Smooth muscle cell (in vitro differentiated cells): ENCODE data around the gene C16orf78. TPM values are rescaled to one million over a fixed set of nuclear protein-coding genes. Genes with fewer than 3 reads are reported as not detected.
A peak's percentile ranks its signal among the peaks of the same experiment; 100 is the strongest.

Experiments
- DNase-seq: peaks from one replicate; lab custom pipeline; 2025; ENCODE audit not compliant: unreplicated experiment; lab: John Stamatoyannopoulos, UW
- H2AFZ ChIP-seq: fragments of 200-600 bp; sonication (generic); 2 replicates; pipeline ENCODE4 v1.6.0; 2016; ENCODE audit warnings: antibody characterized with exemption, low read depth, mild to moderate bottlenecking
- H3F3A ChIP-seq: fragments of 200-600 bp; sonication (generic); 2 replicates; pipeline ENCODE4 v1.6.0; 2017; ENCODE audit warnings: antibody characterized with exemption, low read depth
- H3K27ac ChIP-seq: fragments of 200-600 bp; sonication (generic); 2 replicates; pipeline ENCODE4 v1.5.1; 2016; ENCODE audit warnings: low read depth, mild to moderate bottlenecking
- H3K27me3 ChIP-seq: fragments of 200-600 bp; sonication (generic); 2 replicates; pipeline ENCODE4 v1.6.1; 2016; ENCODE audit warnings: low read depth, mild to moderate bottlenecking
- H3K36me3 ChIP-seq: fragments of 200-600 bp; sonication (generic); 2 replicates; pipeline ENCODE4 v1.5.1; 2016; ENCODE audit warnings: low read depth
- H3K4me1 ChIP-seq: fragments of 200-600 bp; sonication (generic); 2 replicates; pipeline ENCODE4 v1.5.1; 2016; ENCODE audit warnings: low read depth
- H3K4me2 ChIP-seq: fragments of 200-600 bp; sonication (generic); 2 replicates; pipeline ENCODE4 v1.6.0; 2016; ENCODE audit warnings: mild to moderate bottlenecking
- H3K4me3 ChIP-seq: fragments of 200-600 bp; sonication (generic); 2 replicates; pipeline ENCODE4 v1.5.1; 2016; ENCODE audit warnings: mild to moderate bottlenecking
- H3K79me2 ChIP-seq: fragments of 200-600 bp; sonication (generic); 2 replicates; pipeline ENCODE4 v1.6.0; 2016; ENCODE audit warnings: low read depth, mild to moderate bottlenecking
- H3K9ac ChIP-seq: fragments of 200-600 bp; sonication (generic); 2 replicates; pipeline ENCODE4 v1.6.0; 2016; ENCODE audit warnings: low read depth
- H3K9me3 ChIP-seq: fragments of 200-600 bp; sonication (generic); replicated peaks from 2 replicates; pipeline ENCODE4 v1.5.1; 2016; ENCODE audit warnings: low read depth
- H4K20me1 ChIP-seq: fragments of 200-600 bp; sonication (generic); 2 replicates; pipeline ENCODE4 v1.6.0; 2016; ENCODE audit warnings: low read depth
- WGBS: methylation state at CpG from one replicate; pipeline ENCODE4 v1.1.7; 2016; ENCODE audit warnings: low lambda C conversion rate; 5-methylcytosine and 5-hydroxymethylcytosine counted together
- polyA plus RNA-seq: library from polyadenylated mRNA; unstranded; fragments of >200 nt; fragmentation: Nextera tagmentation; extraction: Ambion mirVana; gene quantifications from 2 replicates; pipeline ENCODE4 v1.2.1, GENCODE V29; 2016
- total RNA-seq: library from RNA; depleted of rRNA; stranded (reverse); fragments of >200 nt; gene quantifications from 2 replicates; pipeline ENCODE4 v1.2.3, GENCODE V29; 2014
- TF ChIP-seq, protein P1 (sequence below): fragments of 200-600 bp; sonication (generic); IDR thresholded peaks from 2 replicates; pipeline ENCODE4 v1.5.1; 2017; ENCODE audit warnings: borderline replicate concordance, mild to moderate bottlenecking, antibody characterized with exemption; ENCODE audit not compliant: insufficient read depth, poor library complexity, severe bottlenecking

C16orf78 gene
- total and polyA plus RNA-seq, 2 experiments from 2014 or later, result not detected

DNA sequence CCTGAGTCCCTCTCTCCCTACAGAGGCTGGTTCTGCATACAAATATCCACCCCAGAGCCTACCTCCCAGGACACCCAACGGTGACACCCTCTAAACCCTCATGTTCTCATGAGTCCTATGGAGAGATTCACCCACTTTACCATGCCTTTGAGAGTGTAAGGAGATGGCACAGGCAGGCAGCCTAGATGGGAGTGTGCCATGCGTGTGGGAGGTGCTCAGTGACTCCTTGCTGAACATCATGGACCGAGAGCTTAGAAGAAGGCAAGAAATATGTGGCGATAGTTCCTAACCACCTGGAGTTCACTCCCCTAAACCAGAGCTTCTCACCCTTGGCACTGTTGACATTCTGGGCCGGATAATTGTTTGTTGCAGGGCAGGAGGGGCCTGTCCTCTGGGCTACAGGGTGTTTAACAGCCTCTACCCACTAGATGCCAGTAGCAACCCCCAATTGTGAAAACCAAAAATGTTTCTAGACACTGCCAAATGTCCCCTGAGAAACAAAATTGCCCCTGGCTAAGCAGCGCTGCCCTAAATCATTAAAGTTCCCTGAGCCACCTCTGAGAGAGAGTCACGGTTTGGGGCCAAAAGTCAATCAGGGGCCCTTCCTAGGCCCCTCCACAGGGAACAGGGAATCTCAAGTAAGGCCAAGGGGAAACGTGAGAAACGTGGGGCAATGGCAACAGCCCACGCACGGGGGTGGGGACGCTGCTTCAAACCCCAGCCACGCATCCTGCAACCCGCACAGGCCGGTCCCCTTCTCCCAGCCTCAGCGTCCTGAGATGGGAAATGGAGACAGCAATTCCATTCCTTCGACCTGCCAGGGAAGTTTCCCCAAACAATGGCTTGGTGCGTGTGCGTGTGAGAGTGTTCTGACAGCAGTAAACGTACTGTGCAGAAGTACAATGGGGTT, 66.8 kb downstream of the C16orf78 start:
- H3K36me3 ChIP-seq, result no peaks in the 10 kb centered on the region
- no peak overlapping the region for H3K9ac ChIP-seq
- H2AFZ ChIP-seq, result no peak overlapping the region
- DNase-seq, result no peak
- no peak overlapping the region for H3K4me3 ChIP-seq
- no peak overlapping the region for H3K4me2 ChIP-seq
- H3K4me1 ChIP-seq, result peaks cover 10% of the 10 kb centered on the region
- TF ChIP-seq, protein P1, sequence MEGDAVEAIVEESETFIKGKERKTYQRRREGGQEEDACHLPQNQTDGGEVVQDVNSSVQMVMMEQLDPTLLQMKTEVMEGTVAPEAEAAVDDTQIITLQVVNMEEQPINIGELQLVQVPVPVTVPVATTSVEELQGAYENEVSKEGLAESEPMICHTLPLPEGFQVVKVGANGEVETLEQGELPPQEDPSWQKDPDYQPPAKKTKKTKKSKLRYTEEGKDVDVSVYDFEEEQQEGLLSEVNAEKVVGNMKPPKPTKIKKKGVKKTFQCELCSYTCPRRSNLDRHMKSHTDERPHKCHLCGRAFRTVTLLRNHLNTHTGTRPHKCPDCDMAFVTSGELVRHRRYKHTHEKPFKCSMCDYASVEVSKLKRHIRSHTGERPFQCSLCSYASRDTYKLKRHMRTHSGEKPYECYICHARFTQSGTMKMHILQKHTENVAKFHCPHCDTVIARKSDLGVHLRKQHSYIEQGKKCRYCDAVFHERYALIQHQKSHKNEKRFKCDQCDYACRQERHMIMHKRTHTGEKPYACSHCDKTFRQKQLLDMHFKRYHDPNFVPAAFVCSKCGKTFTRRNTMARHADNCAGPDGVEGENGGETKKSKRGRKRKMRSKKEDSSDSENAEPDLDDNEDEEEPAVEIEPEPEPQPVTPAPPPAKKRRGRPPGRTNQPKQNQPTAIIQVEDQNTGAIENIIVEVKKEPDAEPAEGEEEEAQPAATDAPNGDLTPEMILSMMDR, result no peak
- H3K9me3 ChIP-seq, result no peaks in the 10 kb centered on the region
- no peaks in the 10 kb centered on the region for H3F3A ChIP-seq
- no peaks in the 10 kb centered on the region for H3K79me2 ChIP-seq
- H3K27ac ChIP-seq, result no peak overlapping the region
- WGBS, result 85% methylated on average over 20 of the region's 20 CpGs
- no peaks in the 10 kb centered on the region for H4K20me1 ChIP-seq
- H3K27me3 ChIP-seq, result peaks cover 10% of the 10 kb centered on the region

DNA sequence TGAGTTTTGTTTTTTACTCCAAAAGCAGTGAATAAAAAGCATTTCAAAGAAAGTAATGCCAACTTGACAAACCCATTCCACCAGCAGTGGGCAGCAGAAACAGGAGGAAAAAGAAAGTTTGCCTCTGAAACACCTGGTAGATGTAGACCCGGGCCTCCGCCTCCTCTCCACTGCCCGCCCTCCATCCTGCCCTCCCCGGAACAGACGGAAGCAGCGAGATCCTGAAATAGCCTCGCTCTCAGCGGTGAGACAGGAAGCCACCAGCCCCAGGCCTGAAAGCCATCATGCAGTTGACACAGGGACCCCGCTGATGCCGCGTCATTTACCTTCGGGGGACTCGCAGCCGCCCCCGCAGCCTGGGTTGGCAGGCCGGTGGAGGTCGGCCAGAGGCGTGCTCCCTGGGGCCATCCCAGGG, 67.8 kb downstream of the C16orf78 start:
- Histone ChIP-seq H3K36me3 (no peaks in the 10 kb centered on the region), H3K79me2 (no peaks in the 10 kb centered on the region), H3K4me1 (peaks cover 10% of the 10 kb centered on the region), H3K27ac (no peak overlapping the region), H2AFZ (peak overlapping the region; percentile 54), H4K20me1 (no peaks in the 10 kb centered on the region), H3K9me3 (no peaks in the 10 kb centered on the region), H3K27me3 (peaks cover 10% of the 10 kb centered on the region), H3K4me3 (no peak overlapping the region), H3F3A (no peaks in the 10 kb centered on the region), H3K9ac (no peak overlapping the region), H3K4me2 (peak overlapping the region; percentile 39)
- TF ChIP-seq, protein P1, result no peak
- DNase-seq, result no peak
- WGBS, result 31% methylated on average over 18 of the region's 18 CpGs

- Histone ChIP-seq H3K9me3 (no peaks in the 10 kb centered on the region), H3K4me3 (no peak overlapping the region), H3K36me3 (no peaks in the 10 kb centered on the region), H3K4me1 (peaks cover 10% of the 10 kb centered on the region), H3F3A (no peaks in the 10 kb centered on the region), H3K27me3 (peaks cover 4% of the 10 kb centered on the region), H3K9ac (no peak overlapping the region), H3K4me2 (no peak overlapping the region), H4K20me1 (no peaks in the 10 kb centered on the region), H2AFZ (no peak overlapping the region), H3K79me2 (no peaks in the 10 kb centered on the region), H3K27ac (no peak overlapping the region)
- 60% methylated on average over 5 of the region's 5 CpGs for WGBS
- TF ChIP-seq, protein P1, result no peak
- no peak for DNase-seq
These were observed 69.2 kb downstream of the C16orf78 start for GRCh38 chr16:49442805-49443204.
